NT2/D1 (cell line): ENCODE data around the gene NEUROG2.

Source experiments
- SUZ12 ChIP-seq: IDR thresholded peaks from 2 replicates; pipeline ENCODE4 v1.6.1; 2011; ENCODE audit not compliant: insufficient read length, insufficient read depth; ENCODE audit errors: extremely low read depth
- YY1 ChIP-seq: IDR thresholded peaks from 2 replicates; pipeline ENCODE4 v1.6.1; 2011; ENCODE audit not compliant: insufficient read length, insufficient read depth
- ZNF274 ChIP-seq: IDR thresholded peaks from 2 replicates; pipeline ENCODE4 v1.6.1; 2011; ENCODE audit warnings: mild to moderate bottlenecking, low read depth, low read length

DNA sequence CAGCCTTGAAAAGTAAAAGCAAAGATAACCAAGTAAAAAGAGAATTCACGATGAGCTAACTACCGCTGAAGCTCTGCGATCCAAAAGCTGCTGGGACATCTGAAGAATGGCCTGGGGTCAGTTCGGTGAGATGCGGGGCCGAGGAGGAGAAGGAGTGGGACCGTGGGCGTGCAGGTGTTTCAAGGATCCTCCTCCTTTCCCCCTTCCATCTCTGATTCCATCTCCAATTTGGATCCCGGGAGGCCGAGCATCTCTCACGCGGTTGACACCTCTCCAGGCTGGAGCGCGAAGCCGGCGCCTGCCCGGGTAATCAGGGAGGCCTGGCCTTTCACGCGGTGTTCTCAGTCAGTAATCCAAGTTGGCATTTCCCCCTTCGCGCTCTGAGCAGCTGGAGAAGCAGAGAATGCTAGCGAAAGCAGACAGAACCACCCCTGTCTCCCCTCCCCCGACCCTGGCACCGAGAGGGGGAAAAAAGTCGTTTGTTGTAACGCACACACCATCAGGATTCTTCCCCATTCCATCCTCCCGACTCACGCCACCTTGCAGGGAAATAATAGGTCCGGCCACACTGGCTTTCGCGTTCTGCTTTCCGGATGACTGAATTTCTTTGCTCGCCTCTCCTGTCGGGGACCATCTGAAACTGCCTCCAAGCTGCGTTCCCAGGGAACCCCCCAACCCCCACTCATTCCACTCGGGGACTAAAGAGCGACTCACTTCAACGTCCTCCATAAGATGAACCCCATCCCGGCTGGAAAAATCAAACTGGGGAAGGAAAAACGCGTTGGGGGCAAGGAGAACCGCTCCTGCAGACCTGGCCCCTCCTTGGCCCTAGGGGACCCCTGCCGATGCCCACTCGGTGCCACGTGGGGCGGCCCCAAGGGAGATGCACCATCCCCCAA, 6.5 kb downstream of the NEUROG2 start:
- TF ChIP-seq ZNF274 (no peak), YY1 (no peak), SUZ12 (peak; percentile 47)
